Right atrium auricular region (tissue), 2 donors: Measurements from ENCODE around the gene PEA15. TPM values are rescaled to one million over a fixed set of nuclear protein-coding genes. Genes with fewer than 3 reads are reported as not detected.

Source experiments
- DNase-seq: peaks from one replicate; pipeline ENCODE4 v3.0.0-alpha.2; 2019; ENCODE audit warnings: low spot score
- H3K27ac ChIP-seq, 2 donors: fragments of 200-600 bp; sonication (generic); 1 replicate in 1 of 2; 2 replicates in 1 of 2; pipeline ENCODE4 v1.5.1; 2016 to 2019
- H3K27me3 ChIP-seq, 2 donors: fragments of 200-600 bp; sonication (generic); one replicate each; pipeline versions ENCODE4 v1.5.1 to v1.6.0; 2017 to 2019
- H3K36me3 ChIP-seq: fragments of 200-600 bp; sonication (generic); one replicate; pipeline ENCODE4 v1.5.1; 2016
- H3K4me1 ChIP-seq, 2 donors: fragments of 200-600 bp; sonication (generic); one replicate each; pipeline versions ENCODE4 v1.5.1 to v1.6.0; 2017 to 2019
- H3K4me3 ChIP-seq, 2 donors: fragments of 200-600 bp; sonication (generic); 1 replicate in 1 of 2; 2 replicates in 1 of 2; pipeline ENCODE4 v1.5.1; 2017 to 2019; ENCODE audit warnings: mild to moderate bottlenecking in 1 of 2, moderate library complexity in 1 of 2
- H3K9me3 ChIP-seq, 2 donors: fragments of 200-600 bp; sonication (generic); one replicate each; pipeline ENCODE4 v1.5.1; 2019
- total RNA-seq, 2 donors: library from RNA; depleted of rRNA; stranded (reverse); fragments of >200 nt; gene quantifications; one replicate each; pipeline ENCODE4 v1.1.0, GENCODE V29; 2016
- TF ChIP-seq, protein P1 (sequence below), 2 donors: fragments of 200-600 bp; sonication (generic); IDR thresholded peaks; one replicate each; pipeline ENCODE4 v1.5.1; 2019; ENCODE audit warnings: antibody characterized with exemption in 2 of 2

The PEA15 gene
- total RNA-seq, 2 donors from 2014 or later: 69.2 to 144 TPM

GRCh38 chr1:160169553-160170399 lies 35.4 kb upstream of the PEA15 start:
- Histone ChIP-seq H3K36me3 (no peaks in the 10 kb centered on the region), H3K27me3 (no peaks in the 10 kb centered on the region), H3K4me3 (no peak overlapping the region), H3K27ac (no peak overlapping the region), H3K4me1 (no peaks in the 10 kb centered on the region), H3K9me3 (no peaks in the 10 kb centered on the region)
- no peak for DNase-seq
- TF ChIP-seq, protein P1, sequence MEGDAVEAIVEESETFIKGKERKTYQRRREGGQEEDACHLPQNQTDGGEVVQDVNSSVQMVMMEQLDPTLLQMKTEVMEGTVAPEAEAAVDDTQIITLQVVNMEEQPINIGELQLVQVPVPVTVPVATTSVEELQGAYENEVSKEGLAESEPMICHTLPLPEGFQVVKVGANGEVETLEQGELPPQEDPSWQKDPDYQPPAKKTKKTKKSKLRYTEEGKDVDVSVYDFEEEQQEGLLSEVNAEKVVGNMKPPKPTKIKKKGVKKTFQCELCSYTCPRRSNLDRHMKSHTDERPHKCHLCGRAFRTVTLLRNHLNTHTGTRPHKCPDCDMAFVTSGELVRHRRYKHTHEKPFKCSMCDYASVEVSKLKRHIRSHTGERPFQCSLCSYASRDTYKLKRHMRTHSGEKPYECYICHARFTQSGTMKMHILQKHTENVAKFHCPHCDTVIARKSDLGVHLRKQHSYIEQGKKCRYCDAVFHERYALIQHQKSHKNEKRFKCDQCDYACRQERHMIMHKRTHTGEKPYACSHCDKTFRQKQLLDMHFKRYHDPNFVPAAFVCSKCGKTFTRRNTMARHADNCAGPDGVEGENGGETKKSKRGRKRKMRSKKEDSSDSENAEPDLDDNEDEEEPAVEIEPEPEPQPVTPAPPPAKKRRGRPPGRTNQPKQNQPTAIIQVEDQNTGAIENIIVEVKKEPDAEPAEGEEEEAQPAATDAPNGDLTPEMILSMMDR (IDR thresholded peaks at IDR 0.05): no peak

DNA sequence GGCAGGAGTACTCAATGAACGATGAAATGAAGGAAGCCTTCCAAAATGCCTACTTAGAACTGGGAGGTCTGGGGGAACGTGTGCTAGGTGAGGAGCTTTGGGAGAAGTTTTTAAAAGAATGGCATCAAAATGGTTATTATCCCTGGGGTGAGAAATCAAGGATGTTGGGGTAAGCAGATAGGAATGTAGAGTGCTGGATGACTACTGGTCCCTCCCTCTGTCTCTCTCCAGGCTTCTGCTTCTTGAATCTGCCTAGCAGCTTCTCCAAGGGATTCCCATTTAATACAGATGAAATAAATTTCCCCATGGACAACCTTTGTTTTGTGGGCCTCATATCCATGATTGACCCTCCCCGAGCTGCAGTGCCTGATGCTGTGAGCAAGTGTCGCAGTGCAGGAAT lies 33.8 kb upstream of the PEA15 start:
- TF ChIP-seq, protein P1 (IDR thresholded peaks at IDR 0.05): no peak
- no peak overlapping the region for H3K27ac ChIP-seq
- no peaks in the 10 kb centered on the region for H3K4me1 ChIP-seq

GRCh38 chr1:160171980-160172379 lies 33.2 kb upstream of the PEA15 start:
- Histone ChIP-seq H3K9me3 (no peaks in the 10 kb centered on the region), H3K27ac (no peak overlapping the region), H3K4me3 (no peak overlapping the region), H3K27me3 (no peaks in the 10 kb centered on the region), H3K36me3 (no peaks in the 10 kb centered on the region), H3K4me1 (no peaks in the 10 kb centered on the region)
- DNase-seq: no peak
- TF ChIP-seq, protein P1 (IDR thresholded peaks at IDR 0.05): no peak

More for the DNA sequence above, 33.8 kb upstream of the PEA15 start:
- Histone ChIP-seq H3K9me3 (no peaks in the 10 kb centered on the region), H3K27me3 (no peaks in the 10 kb centered on the region), H3K36me3 (no peaks in the 10 kb centered on the region), H3K4me3 (no peak overlapping the region)
- no peak for DNase-seq

- Histone ChIP-seq H3K4me3 (no peak overlapping the region), H3K9me3 (no peaks in the 10 kb centered on the region), H3K27ac (no peak overlapping the region), H3K36me3 (no peaks in the 10 kb centered on the region), H3K27me3 (no peaks in the 10 kb centered on the region), H3K4me1 (no peaks in the 10 kb centered on the region)
- DNase-seq: no peak
- TF ChIP-seq, protein P1 (IDR thresholded peaks at IDR 0.05): no peak
Observed at GRCh38 chr1:160177231-160177630, 28.0 kb upstream of the PEA15 start.

GRCh38 chr1:160177667-160178066 lies 27.5 kb upstream of the PEA15 start:
- H3K4me1 ChIP-seq: no peaks in the 10 kb centered on the region
- no peaks in the 10 kb centered on the region for H3K36me3 ChIP-seq
- TF ChIP-seq, protein P1 (IDR thresholded peaks at IDR 0.05): no peak
- H3K27me3 ChIP-seq: no peaks in the 10 kb centered on the region
- no peak overlapping the region for H3K27ac ChIP-seq
- no peaks in the 10 kb centered on the region for H3K9me3 ChIP-seq
- H3K4me3 ChIP-seq: no peak overlapping the region
- DNase-seq: no peak
